Endothelial cell of umbilical vein (primary cell): ENCODE results near the gene S100A9. TPM values are rescaled to one million over a fixed set of nuclear protein-coding genes. Genes with fewer than 3 reads are reported as not detected.

Source experiments
- BruUV-seq: library from RNA; stranded (reverse); fragments of 400-500 nt; replicated peaks from 2 replicates; lab custom pipeline; 2021; lab: Mats Ljungman, UMichigan
- CTCF ChIA-PET: fragments of 300-600, 350-600 bp; sonication (Branson Sonifier 250); formaldehyde crosslinking; loops from one replicate; lab custom pipeline; 2021; ENCODE audit warnings: antibody characterized with exemption, inconsistent platforms; lab: Charles Lee
- POLR2A ChIA-PET: fragments of 300-600, 350-600 bp; sonication (Branson Sonifier 250); formaldehyde crosslinking; loops from one replicate; lab custom pipeline; 2021; ENCODE audit warnings: antibody characterized with exemption, inconsistent platforms; lab: Charles Lee
- DNase-seq: peaks from one replicate; pipeline ENCODE4 v3.0.0-alpha.2; 2011; ENCODE audit warnings: low read depth, low spot score
- FAIRE-seq: peaks from 2 replicates; lab custom pipeline; 2011; peaks lifted over from hg19 to GRCh38; lab: Jason Lieb, UNC
- H2AFZ ChIP-seq: 2 replicates; pipeline ENCODE4 v1.6.0; 2012; ENCODE audit warnings: low read depth, low read length, control low read depth, inconsistent platforms
- H3K27ac ChIP-seq: 2 replicates; pipeline ENCODE4 v1.5.1; 2011; ENCODE audit warnings: low read depth, mild to moderate bottlenecking, control low read depth, low read length, moderate library complexity; ENCODE audit not compliant: insufficient read depth
- H3K27me3 ChIP-seq, 2 experiments: 2 replicates each; pipeline versions ENCODE4 v1.6.0 to v1.6.1; 2011; ENCODE audit warnings: low read length in 2 of 2, mixed read lengths in 1 of 2; ENCODE audit not compliant: control insufficient read depth in 2 of 2, insufficient read depth in 2 of 2
- H3K36me3 ChIP-seq, 2 experiments: 2 replicates in 1 of 2; 3 replicates in 1 of 2; pipeline ENCODE4 v1.5.1; 2011; ENCODE audit warnings: low read length in 2 of 2, mild to moderate bottlenecking in 1 of 2, moderate library complexity in 1 of 2; ENCODE audit not compliant: control insufficient read depth in 2 of 2, insufficient read depth in 2 of 2; ENCODE audit errors: extremely low read depth in 1 of 2
- H3K4me1 ChIP-seq: 3 replicates; pipeline ENCODE4 v1.5.1; 2011; ENCODE audit warnings: mild to moderate bottlenecking, low read length; ENCODE audit not compliant: control insufficient read depth, insufficient read depth; ENCODE audit errors: extremely low read depth
- H3K4me2 ChIP-seq: 2 replicates; pipeline ENCODE4 v1.6.1; 2011; ENCODE audit warnings: low read length, control low read depth, mixed read lengths; ENCODE audit not compliant: insufficient read depth
- H3K4me3 ChIP-seq, 3 experiments: fragments of 200-600 bp in 1 of 3; sonication (generic), shearing (Covaris generic) in 1 of 3; replicated peaks in 1 of 3; 2 replicates each; pipeline ENCODE4 v1.5.1; 2011 to 2016; ENCODE audit warnings: control low read depth in 3 of 3, low read length in 3 of 3, mild to moderate bottlenecking in 2 of 3, inconsistent platforms in 1 of 3, low read depth in 1 of 3, moderate library complexity in 1 of 3; ENCODE audit not compliant: insufficient read depth in 1 of 3
- H3K79me2 ChIP-seq: 2 replicates; pipeline ENCODE4 v1.6.0; 2012; ENCODE audit warnings: low read length, inconsistent platforms; ENCODE audit not compliant: control insufficient read depth, insufficient read depth
- H3K9ac ChIP-seq: replicated peaks from 2 replicates; pipeline ENCODE3; 2011; ENCODE audit warnings: low read length, control low read depth; ENCODE audit not compliant: insufficient read depth; ENCODE audit errors: extremely low read depth
- H3K9me1 ChIP-seq: replicated peaks from 3 replicates; pipeline ENCODE4 v1.6.0; 2011; ENCODE audit warnings: mild to moderate bottlenecking, low read length; ENCODE audit not compliant: control insufficient read depth, insufficient read depth; ENCODE audit errors: extremely low read depth
- H3K9me3 ChIP-seq: replicated peaks from 2 replicates; pipeline ENCODE4 v1.5.1; 2012; ENCODE audit warnings: low read length, inconsistent platforms; ENCODE audit not compliant: control insufficient read depth, insufficient read depth
- H4K20me1 ChIP-seq: replicated peaks from 2 replicates; pipeline ENCODE3; 2011; ENCODE audit warnings: mild to moderate bottlenecking, low read length; ENCODE audit not compliant: control insufficient read depth, insufficient read depth; ENCODE audit errors: extremely low read depth
- FOS ChIP-seq: IDR thresholded peaks from 2 replicates; pipeline ENCODE4 v1.6.1; 2011; ENCODE audit warnings: mild to moderate bottlenecking, low read length, moderate library complexity, borderline replicate concordance; ENCODE audit not compliant: insufficient read depth
- GATA2 ChIP-seq: IDR thresholded peaks from 2 replicates; pipeline ENCODE4 v1.7.0; 2011; ENCODE audit warnings: low read depth, mild to moderate bottlenecking, moderate library complexity, mixed read lengths, low read length; ENCODE audit not compliant: insufficient read length, insufficient read depth
- JUN ChIP-seq: IDR thresholded peaks from 2 replicates; pipeline ENCODE4 v1.6.1; 2011; ENCODE audit warnings: borderline replicate concordance, low read depth; ENCODE audit not compliant: insufficient read length, insufficient read depth
- MYC ChIP-seq: IDR thresholded peaks from one replicate; pipeline ENCODE4 v1.6.1; 2011; ENCODE audit warnings: mild to moderate bottlenecking, low read depth, low read length
- POLR2A ChIP-seq: IDR thresholded peaks from 2 replicates; pipeline ENCODE4 v1.6.1; 2012; ENCODE audit warnings: low read depth, mild to moderate bottlenecking, control low read depth, low read length
- POLR2AphosphoS5 ChIP-seq: IDR thresholded peaks from 2 replicates; pipeline ENCODE4 v1.6.1; 2012; ENCODE audit warnings: low read depth, mild to moderate bottlenecking, control low read depth, low read length, moderate library complexity; ENCODE audit not compliant: insufficient read depth
- dilution Hi-C: fragments of 300-500 bp; cut with MboI; formaldehyde crosslinking; loops from one replicate; pipeline ENCODE4 v1.15.0; 2019; ENCODE audit warnings: low sequenced_read_pairs; ENCODE audit not compliant: extremely low pct_ligation_motif_present
- intact Hi-C: fragments of 100-400 bp; cut with micrococcal nuclease; formaldehyde crosslinking; loops from one replicate; pipeline ENCODE4 v1.10.0; 2022
- polyA plus RNA-seq, 4 experiments: library from polyadenylated mRNA; depleted of rRNA in 3 of 4; stranded (reverse) in 3 of 4; unstranded in 1 of 4; fragments of >200 nt; gene quantifications; 2 replicates each; pipeline versions ENCODE4 v1.2.1 to v1.2.3, GENCODE V29; 2011 to 2012; ENCODE audit warnings: missing spikeins in 1 of 4
- total RNA-seq: library from RNA; stranded (reverse); gene quantifications from 2 replicates; pipeline ENCODE4 v1.2.3, GENCODE V29; 2021
- TF ChIP-seq, protein P1 (sequence below): IDR thresholded peaks from 2 replicates; pipeline ENCODE4 v1.6.1; 2011; ENCODE audit not compliant: insufficient read depth, insufficient read length
- TF ChIP-seq, protein P2 (sequence below), 2 donors: IDR thresholded peaks; 1 replicate in 1 of 2; 2 replicates in 1 of 2; pipeline ENCODE4 v1.5.1; 2011; ENCODE audit warnings: low read length in 2 of 2, mild to moderate bottlenecking in 2 of 2, moderate library complexity in 2 of 2, control low read depth in 1 of 2, inconsistent platforms in 1 of 2, low read depth in 1 of 2; ENCODE audit not compliant: insufficient read depth in 1 of 2; ENCODE audit errors: extremely low read depth in 1 of 2

The S100A9 gene
- total and polyA plus RNA-seq, 2 donors (not counting 3 experiments of a cell fraction or from before 2014, with no cell fraction given) = not detected

DNA sequence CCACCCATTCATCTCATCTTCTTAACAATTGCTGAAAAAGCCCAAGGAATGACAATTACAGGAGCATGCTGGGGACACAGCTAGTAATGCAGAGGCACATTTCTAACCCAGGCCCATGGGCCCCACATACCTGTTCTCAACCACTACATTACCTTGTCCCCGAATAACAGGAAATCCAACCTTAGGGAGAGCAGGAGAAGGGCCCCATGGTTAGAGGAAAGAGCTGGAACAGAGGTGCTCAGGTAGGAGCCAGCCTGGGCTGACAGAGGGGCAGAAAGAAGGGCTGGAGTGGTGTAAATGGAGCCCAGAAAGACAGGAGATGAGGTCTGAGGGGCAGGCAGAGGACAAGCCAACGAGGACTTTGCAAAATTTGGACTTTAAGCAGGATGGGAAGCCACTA is 44.6 kb downstream of the S100A9 start:
- POLR2A ChIA-PET = no interaction called here
- Histone ChIP-seq H3K4me3 (no peak overlapping the region), H3K79me2 (no peaks in the 10 kb centered on the region), H3K36me3 (no peaks in the 10 kb centered on the region), H3K9ac (no peak overlapping the region), H3K9me1 (no peaks in the 10 kb centered on the region), H4K20me1 (no peaks in the 10 kb centered on the region), H3K4me1 (no peaks in the 10 kb centered on the region), H3K9me3 (no peaks in the 10 kb centered on the region), H3K27ac (no peak overlapping the region), H2AFZ (no peak overlapping the region), H3K4me2 (no peak overlapping the region), H3K27me3 (peaks cover 0 to 2% of the 10 kb centered on the region in 2 experiments)
- DNase-seq = no peak
- no peak for TF ChIP-seq GATA2
- TF ChIP-seq, protein P1, sequence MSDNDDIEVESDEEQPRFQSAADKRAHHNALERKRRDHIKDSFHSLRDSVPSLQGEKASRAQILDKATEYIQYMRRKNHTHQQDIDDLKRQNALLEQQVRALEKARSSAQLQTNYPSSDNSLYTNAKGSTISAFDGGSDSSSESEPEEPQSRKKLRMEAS = no peak
- no peak for TF ChIP-seq FOS
- TF ChIP-seq MYC = no peak
- no peak for FAIRE-seq
- dilution Hi-C loops = no loop called here
- intact Hi-C loops = no loop called here
- BruUV-seq = no TSS peak
- CTCF ChIA-PET = no interaction called here

DNA sequence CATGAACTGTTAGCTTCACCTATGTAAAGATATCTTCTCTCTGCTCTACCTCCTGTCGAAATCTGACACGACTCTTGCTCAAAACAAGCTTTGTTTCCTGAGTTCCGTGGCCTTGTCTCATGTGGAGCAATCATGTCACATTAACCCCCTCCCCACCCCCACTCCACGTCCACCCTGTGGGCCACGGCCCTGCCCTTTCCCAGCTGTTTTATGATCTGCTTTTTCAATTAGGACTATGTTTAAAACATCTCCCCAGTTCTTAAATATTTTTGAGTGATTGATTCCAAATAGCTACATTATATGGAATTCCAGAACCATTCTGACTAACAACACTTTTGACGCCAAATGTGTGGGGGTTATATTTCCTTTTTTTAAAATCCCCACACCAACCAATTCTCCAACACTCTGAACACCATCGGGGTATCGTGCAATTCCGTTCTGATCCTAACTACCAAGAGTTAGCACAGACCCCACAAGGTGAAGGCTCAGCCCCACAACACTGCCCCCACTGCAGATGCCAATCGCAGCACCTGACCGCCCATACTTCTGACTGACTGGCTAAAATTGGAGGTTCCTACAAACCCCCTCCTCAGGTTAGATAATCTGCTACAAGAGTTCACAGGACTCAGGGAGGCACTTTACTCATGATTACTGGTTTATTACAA is 45.9 kb downstream of the S100A9 start:
- POLR2A ChIA-PET = no interaction called here
- dilution Hi-C loops = no loop called here
- Histone ChIP-seq H3K9me1 (no peaks in the 10 kb centered on the region), H3K36me3 (no peaks in the 10 kb centered on the region), H3K4me2 (no peak overlapping the region), H2AFZ (no peak overlapping the region), H4K20me1 (no peaks in the 10 kb centered on the region), H3K27me3 (peaks cover 0 to 2% of the 10 kb centered on the region in 2 experiments), H3K9me3 (no peaks in the 10 kb centered on the region), H3K9ac (no peak overlapping the region), H3K79me2 (no peaks in the 10 kb centered on the region), H3K27ac (no peak overlapping the region), H3K4me1 (no peaks in the 10 kb centered on the region), H3K4me3 (no peak overlapping the region)
- CTCF ChIA-PET = interaction anchor here (2.5 kb wide), 1 partner anchor 50 kb away, joined by 5 read pairs; no protein-coding TSS in a partner anchor
- intact Hi-C loops = loop anchor here (2.0 kb wide), 1 partner anchor 51 kb away; no protein-coding TSS in a partner anchor
- BruUV-seq = no TSS peak
- TF ChIP-seq FOS (no peak), GATA2 (no peak), POLR2A (no peak), JUN (no peak), POLR2AphosphoS5 (no peak), MYC (no peak)
- TF ChIP-seq, protein P1 = no peak
- TF ChIP-seq, protein P2, sequence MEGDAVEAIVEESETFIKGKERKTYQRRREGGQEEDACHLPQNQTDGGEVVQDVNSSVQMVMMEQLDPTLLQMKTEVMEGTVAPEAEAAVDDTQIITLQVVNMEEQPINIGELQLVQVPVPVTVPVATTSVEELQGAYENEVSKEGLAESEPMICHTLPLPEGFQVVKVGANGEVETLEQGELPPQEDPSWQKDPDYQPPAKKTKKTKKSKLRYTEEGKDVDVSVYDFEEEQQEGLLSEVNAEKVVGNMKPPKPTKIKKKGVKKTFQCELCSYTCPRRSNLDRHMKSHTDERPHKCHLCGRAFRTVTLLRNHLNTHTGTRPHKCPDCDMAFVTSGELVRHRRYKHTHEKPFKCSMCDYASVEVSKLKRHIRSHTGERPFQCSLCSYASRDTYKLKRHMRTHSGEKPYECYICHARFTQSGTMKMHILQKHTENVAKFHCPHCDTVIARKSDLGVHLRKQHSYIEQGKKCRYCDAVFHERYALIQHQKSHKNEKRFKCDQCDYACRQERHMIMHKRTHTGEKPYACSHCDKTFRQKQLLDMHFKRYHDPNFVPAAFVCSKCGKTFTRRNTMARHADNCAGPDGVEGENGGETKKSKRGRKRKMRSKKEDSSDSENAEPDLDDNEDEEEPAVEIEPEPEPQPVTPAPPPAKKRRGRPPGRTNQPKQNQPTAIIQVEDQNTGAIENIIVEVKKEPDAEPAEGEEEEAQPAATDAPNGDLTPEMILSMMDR (IDR thresholded peaks at IDR 0.05; ENCODE audit: extremely low read depth in 1 of 2, insufficient read depth in 1 of 2, low read depth in 1 of 2, low read length in 2 of 2) = no peak
- FAIRE-seq = no peak
- no peak for DNase-seq
